HG03025 (cell line): ENCODE data around the gene MIA.
"Not testable (repeated sequence)": the region's sequence is repeated elsewhere in the genome, so short reads cannot be mapped to it uniquely, and the experiment has no call there.

Experiments
- ATAC-seq: cut with Tn5 transposase; IDR thresholded peaks from one replicate; pipeline ENCODE4 v1.9.1; 2021; ENCODE audit warnings: mild to moderate bottlenecking, moderate library complexity; ENCODE audit not compliant: unreplicated experiment, low FRiP score

The MIA gene

DNA sequence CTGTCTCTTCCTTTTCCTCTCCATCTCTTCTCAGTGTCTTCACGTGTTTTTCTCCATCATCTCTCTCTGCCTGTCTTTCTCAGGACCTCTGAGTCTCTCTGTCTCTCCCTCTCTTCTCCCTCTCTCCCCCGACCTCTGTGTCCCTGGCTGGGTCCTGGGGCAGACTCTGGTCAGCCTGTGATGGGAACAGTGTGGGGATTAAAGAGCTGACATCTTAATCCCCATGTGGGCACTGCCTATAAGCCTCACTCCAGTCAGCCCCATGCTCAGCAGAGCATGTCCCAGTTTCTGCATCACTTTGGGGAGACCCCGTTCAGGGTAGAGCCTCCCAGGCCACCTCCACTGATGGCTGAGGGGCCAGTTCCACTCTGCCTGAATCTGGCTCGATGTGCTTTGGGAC, 39.9 kb downstream of the MIA start:
- no peak for ATAC-seq

DNA sequence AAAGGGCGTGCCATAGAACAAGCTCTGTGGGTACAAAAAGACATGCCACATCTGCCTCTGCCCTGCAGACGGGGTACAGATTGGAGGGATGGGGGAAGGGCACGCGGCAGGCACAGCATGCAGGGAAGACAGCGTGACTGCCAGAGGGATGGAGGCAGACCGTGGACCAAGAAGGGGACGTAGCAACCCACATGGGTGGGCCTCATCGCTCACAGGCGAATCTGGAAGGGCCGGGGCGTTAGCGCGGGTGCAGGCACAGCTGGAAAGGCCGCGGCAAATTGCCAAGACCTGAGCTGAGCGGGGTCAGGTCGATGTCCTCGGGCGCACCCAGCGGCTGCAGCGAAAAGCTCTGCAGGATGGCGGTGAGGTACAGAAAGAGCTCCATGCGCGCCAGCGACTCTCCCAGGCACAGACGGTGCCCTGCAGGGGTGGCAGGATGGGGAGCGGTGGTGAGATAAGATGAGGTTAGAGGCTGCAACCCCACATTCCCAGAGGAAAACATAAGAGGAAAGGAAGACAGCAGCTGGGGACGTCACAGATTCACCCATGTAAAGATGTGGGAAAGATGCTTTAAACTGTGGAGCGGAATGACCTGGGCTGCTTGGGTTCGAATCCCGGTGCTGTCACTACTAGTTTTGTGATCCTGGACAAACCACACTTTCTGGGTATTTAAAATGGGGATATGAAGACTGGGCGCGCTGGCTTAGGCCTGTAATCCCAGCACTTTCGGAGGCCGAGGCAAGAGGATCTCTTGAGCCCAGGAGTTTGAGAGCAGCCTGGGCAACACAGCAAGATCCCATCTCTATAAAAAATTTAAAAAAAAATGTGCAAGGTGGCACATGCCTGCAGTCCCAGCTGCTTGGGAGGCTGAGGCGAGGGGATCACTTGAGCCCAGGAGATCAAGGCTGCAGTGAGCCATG, 43.4 kb downstream of the MIA start:
- ATAC-seq, result not testable (repeated sequence)

DNA sequence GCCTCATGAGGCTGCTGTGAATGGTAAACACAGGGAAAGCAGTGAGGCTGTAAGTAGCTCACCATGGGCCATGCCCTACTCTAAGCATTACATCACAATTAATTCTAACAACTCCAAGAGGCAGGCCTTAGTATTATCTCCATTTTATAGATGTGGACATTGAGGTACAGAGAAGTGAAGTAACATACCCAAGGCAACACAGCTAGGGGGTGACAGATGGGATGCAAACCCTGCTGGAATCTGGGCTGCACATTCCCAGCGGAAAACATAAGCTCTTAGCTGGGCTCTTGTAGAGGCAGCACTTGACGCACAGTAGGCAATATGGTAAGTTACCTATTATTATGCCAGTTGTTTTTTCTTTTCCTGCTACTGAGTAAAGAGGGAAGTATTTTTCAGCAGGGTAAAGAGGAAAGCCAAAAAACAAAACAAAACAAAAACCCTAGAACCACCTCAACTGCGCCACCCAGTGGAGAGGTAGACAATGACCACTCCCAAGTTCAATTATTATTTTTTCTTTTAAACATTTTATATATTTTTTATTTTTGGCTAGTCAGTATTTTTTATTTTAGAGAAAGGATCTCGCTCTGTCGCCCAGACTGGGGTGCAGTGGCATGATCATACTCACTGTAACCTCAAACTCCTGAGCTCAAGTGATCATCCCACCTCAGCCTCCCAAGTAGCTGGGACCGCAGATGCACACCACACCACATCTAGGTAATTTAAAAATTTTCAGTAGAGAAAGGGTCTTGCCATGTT, 44.3 kb downstream of the MIA start:
- not testable (repeated sequence) for ATAC-seq

DNA sequence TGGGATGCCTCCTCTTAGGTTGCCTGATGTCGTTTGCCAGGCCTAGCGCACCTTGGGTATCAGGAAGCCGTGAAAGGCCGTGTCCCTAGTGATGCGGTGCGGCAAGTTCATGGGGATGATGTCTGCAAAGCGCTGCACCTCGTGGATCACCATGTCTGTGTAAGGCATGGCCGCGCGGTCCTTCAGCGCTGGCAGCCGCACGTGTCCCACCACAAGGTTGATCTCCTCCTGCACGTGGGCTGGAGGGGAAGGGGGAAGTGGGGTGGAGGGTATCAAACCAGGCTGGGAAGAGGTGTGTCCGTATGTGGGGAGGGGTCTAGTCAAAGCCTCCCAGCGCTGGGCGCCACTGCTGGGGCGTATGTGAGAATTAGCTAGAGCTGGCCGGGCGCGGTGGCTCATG, 46.8 kb downstream of the MIA start:
- no peak for ATAC-seq

DNA sequence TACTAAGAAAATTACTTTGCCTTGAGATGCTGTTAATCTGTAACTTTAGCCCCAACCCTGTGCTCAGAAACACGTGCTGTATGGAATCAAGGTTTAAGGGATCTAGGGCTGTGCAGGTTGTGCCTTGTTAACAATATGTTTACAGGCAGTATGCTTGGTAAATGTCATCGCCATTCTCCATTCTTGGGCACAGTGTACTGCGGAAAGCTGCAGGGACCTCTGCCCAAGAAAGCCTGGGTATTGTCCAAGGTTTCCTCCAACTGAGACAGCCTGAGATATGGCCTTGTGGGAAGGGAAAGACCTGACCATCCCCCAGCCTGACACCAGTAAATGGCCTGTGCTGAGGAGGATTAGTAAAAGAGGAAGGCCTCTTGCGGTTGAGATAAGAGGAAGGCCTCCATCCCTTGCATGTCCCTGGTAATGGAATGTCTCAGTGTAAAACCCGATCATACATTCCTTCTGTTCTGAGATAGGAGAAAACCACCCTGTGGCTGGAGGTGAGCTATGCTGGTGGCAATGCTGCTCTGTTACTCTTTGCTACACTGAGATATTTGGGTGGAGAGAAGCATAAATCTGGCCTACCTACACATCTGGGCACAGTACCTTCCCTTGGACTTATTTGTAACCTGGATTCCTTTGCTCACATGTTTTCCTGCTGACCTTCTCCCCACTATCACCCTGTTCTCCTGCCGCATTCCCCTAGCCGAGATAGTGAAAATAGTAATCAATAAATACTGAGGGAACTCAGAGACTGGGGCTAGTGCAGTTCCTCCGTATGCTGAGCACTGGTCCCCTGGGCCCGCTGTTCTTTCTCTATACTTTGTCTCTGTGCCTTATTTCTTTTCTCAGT, 47.6 kb downstream of the MIA start:
- ATAC-seq, result not testable (repeated sequence)

DNA sequence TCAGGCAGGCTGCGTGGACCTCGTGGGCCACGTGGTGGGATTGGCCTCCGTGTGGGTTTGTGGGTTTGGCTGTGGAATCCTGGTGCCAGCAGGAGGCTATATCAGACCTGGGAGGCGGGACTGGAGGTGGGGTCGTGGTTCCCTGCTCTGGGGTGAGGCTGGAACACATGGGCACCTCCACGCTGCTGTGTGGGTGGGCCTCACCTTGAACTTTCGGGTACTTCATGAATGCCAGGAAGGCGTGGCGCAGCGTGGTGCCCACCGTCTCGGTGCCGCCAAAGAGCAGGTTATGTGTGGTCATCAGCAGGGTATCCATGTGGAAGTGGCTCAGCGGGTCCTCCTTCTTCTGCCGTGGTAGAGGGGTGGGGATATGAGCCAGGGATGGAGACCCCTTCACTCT, 49.6 kb downstream of the MIA start:
- not testable (repeated sequence) for ATAC-seq

DNA sequence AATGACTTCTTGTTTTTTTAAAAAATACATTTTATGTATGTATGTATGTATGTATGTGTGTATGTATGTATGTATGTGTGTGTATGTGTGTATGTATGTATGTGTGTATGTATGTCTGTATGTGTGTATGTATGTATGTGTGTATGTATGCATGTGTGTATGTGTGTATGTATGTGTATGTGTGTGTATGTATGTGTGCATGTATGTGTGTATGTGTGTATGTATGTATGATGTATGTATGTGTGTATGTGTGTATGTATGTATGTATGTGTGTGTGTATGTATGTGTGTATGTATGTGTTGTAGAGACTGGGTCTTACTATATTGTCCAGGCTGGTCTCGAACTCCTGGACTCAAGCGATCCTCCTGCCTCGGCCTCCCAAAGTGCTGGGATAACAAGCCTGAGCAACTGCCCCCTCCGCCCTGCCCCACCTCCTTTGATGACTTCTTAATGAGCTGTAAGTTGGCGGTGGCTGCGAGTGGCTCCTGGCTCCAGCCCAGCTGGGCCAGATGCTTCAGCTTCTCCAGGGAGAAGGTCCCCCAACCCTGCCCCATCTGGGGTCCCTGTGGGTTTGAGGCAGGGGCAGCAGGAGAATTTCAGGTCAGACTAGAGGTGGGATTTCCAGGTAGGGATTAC, 50.3 kb downstream of the MIA start:
- ATAC-seq, result not testable (repeated sequence)

DNA sequence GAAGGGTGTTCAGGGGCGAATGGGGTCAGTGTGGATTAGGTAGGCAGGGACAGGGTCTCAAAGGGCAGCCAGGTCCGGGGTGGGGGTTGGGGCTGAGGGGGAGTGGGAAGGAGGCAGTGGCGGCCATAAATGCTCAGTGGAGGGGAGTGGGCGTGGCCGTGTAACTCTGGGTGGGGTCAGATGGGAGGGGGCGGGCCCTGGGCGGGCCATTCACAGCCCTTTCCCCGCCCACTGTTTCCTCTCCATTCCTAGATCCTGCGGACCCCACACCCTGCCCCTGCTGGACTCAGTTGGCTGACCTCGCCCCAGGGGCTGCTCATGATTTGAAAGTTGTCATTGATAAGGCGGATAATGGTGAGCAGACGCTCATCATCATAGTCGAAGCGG, 51.0 kb downstream of the MIA start:
- ATAC-seq, result not testable (repeated sequence)

DNA sequence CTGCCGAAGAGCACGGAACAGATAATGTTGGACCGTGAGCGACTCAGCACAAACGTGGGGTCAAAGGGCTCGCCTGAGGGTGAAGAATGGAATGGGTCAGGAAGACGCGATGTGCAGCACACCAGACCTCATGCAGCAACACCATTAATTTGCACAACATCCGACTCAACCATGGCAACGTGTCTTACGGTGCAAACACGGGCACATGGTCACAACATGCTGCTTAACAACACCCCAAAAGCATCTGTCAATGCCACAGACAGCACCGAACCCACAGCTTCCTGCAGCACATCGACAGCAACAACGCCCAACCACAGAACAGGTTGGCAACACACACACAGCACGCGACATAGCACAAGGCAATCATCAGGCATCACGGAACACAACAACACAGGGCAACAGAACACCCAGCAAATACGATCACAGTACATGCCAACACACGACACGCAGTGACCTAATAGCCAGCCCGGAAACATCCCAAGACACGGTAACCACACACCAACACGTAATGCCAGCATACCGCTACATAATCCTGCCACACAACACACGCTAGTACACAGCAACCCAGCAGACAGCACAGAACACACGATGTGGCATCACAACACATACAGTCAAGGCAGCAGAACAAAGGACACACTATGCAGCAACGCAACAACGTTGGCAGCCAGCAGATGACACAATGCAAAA, 51.5 kb downstream of the MIA start:
- not testable (repeated sequence) for ATAC-seq
